RWPE1 (cell line): ENCODE measurements around the gene SERPINA4.
A peak's percentile ranks its signal among the peaks of the same experiment; 100 is the strongest.

Experiments used
- CTCF ChIA-PET: fragments of 350-600 bp; sonication (Branson Sonifier 250); formaldehyde crosslinking; extraction: SDS; loops from one replicate; lab custom pipeline; 2021; lab: Yijun Ruan, JAX
- POLR2A ChIA-PET: fragments of 400-600 bp; formaldehyde crosslinking; extraction: SDS; loops from one replicate; lab custom pipeline; 2020; ENCODE audit warnings: antibody characterized with exemption; ENCODE audit not compliant: low non-redundant PET; lab: Yijun Ruan, JAX
- DNase-seq: peaks from one replicate; pipeline ENCODE4 v3.0.0; 2012; ENCODE audit warnings: low spot score
- H3K27ac ChIP-seq: fragments of 450-650 bp; 2 replicates; pipeline ENCODE4 v1.5.1; 2017
- CTCF ChIP-seq: fragments of 450-650 bp; conservative IDR thresholded peaks from 2 replicates; pipeline ENCODE4 v1.5.1; 2017; ENCODE audit warnings: low read depth, mild to moderate bottlenecking

Gene SERPINA4

GRCh38 chr14:94547151-94547680 is 14.0 kb upstream of the SERPINA4 start:
- POLR2A ChIA-PET, result no interaction called here

GRCh38 chr14:94547726-94548125 is 13.5 kb upstream of the SERPINA4 start:
- H3K27ac ChIP-seq, result no peak overlapping the region
- no peak for TF ChIP-seq CTCF
- CTCF ChIA-PET, result no interaction called here
- no peak for DNase-seq
- POLR2A ChIA-PET, result no interaction called here

More at GRCh38 chr14:94547151-94547680, 14.0 kb upstream of the SERPINA4 start:
- no peak overlapping the region for H3K27ac ChIP-seq
- CTCF ChIA-PET, result no interaction called here
- TF ChIP-seq CTCF, result no peak
- no peak for DNase-seq

- no peak for TF ChIP-seq CTCF
- CTCF ChIA-PET, result interaction anchor here (0.6 to 1.4 kb wide), 17 partner anchors 9 to 1597 kb away, joined by 3 to 17 read pairs (median 3); no protein-coding TSS in a partner anchor
- POLR2A ChIA-PET, result no interaction called here
- DNase-seq, result no peak
- H3K27ac ChIP-seq, result no peak overlapping the region
Observed at GRCh38 chr14:94548131-94548998, 12.9 kb upstream of the SERPINA4 start.

- ChIA-PET CTCF (interaction anchor here (0.6 to 1.4 kb wide), 18 partner anchors 10 to 1597 kb away, joined by 3 to 17 read pairs (median 3); no protein-coding TSS in a partner anchor), POLR2A (no interaction called here)
- H3K27ac ChIP-seq, result no peak overlapping the region
- peak; percentile 58 for DNase-seq
- peak; percentile 93 for TF ChIP-seq CTCF
Observed at GRCh38 chr14:94548999-94549985, 11.9 kb upstream of the SERPINA4 start.

- ChIA-PET CTCF (interaction anchor here (0.7 to 1.3 kb wide), 3 partner anchors 11 to 79 kb away, joined by 3 to 12 read pairs (median 3); no protein-coding TSS in a partner anchor), POLR2A (no interaction called here)
- no peak overlapping the region for H3K27ac ChIP-seq
- DNase-seq, result no peak
- TF ChIP-seq CTCF, result no peak
Observed at GRCh38 chr14:94550041-94550440, 11.2 kb upstream of the SERPINA4 start.

GRCh38 chr14:94555991-94556390 is 5.3 kb upstream of the SERPINA4 start:
- ChIA-PET CTCF (no interaction called here), POLR2A (no interaction called here)
- H3K27ac ChIP-seq, result no peak overlapping the region
- no peak for TF ChIP-seq CTCF
- DNase-seq, result no peak
